Kidney tubule cell (primary cell): ENCODE results near the gene ACTR1A.
"Not testable (repeated sequence)": the region's sequence is repeated elsewhere in the genome, so short reads cannot be mapped to it uniquely, and the experiment has no call there.

Experiments used
- DNase-seq: peaks from one replicate; pipeline ENCODE4 v3.0.0-alpha.2; 2018; ENCODE audit warnings: low spot score

ACTR1A gene

GRCh38 chr10:102484021-102484420 lies 18.5 kb downstream of the ACTR1A start:
- no peak for DNase-seq

- no peak for DNase-seq
Observed at GRCh38 chr10:102480396-102480795, 22.1 kb downstream of the ACTR1A start.

DNA sequence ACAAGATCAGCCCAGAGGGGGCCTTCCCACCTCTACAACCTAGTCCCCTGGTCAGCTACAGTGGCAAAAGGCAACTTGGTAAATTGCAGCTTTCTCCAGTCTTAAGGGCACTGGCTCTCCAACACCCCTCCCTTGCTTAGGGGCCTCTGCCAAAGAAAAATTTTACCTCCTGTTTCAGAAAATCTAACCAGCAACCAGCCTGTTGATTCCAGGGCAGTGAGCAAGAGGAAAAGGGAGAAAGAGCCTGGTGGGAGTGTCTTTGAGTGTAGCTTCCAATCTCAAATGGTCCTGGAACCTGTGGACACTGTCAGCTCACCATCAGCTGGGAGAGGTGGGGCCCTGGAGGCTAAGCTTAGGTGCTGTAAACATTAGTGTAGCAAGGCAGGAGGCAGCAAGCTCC lies 22.9 kb downstream of the ACTR1A start:
- DNase-seq: no peak

DNA sequence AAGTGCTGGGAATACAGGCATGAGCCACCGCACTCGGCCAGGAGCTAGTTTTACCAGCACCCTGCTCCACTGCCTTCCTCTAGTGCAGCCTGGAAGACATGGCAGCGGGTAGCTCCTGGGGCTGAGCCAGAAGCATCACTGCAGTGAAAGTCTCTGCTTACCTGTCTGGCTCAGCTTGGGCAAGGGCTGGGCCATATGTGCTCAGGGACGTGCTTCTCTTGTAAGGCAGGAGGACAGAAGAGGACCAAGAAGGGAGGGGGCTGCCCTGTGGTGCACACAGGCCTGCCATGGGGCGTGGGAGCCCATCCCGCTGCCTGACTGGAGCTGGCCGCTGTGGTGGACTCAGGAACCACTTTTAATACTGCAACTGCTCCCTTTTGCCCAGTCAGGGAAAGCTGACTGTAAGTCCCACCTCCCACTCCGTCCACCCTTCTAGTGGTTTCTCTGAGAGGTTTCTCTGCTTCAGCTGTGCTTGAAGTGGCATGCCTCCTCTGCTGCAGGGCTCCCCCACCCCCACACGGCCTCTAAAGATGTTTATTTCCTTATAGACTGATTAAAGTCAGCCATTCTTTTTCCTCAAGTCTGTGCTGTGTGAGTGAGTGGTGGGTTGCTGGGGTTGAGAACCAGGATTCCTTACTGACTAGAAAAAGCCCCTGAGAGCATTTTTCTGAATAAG lies 25.9 kb downstream of the ACTR1A start:
- DNase-seq: no peak

DNA sequence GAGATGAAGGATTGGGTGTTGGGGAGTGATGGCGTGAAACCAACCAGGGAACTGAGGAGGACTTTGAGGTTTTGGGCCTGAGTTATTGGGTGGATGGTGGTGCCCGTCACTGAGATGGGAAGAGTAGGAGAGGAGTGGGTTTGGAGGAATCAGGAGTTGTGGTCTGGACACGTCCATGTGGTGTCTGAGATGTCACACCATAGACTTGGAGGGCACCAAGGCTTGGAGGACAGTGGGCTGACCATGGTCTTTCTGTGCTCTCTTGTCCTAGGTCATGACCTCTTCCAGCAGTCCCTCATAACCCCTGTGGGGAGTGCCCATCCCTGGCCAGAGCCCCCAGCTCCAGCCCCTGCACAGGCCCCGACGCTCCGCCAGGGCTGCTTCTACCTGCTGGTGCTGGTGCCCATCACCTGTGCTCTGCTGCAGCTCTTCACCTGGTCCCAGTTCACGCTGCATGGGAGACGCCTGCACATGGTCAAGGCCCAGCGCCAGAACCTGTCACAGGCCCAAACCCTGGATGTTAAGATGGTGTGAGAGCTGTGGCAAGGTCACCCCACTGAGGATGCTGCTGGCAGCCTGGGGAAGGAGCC lies 27.0 kb downstream of the ACTR1A start:
- DNase-seq: no peak

GRCh38 chr10:102473445-102474331 lies 28.8 kb downstream of the ACTR1A start:
- no peak for DNase-seq

DNA sequence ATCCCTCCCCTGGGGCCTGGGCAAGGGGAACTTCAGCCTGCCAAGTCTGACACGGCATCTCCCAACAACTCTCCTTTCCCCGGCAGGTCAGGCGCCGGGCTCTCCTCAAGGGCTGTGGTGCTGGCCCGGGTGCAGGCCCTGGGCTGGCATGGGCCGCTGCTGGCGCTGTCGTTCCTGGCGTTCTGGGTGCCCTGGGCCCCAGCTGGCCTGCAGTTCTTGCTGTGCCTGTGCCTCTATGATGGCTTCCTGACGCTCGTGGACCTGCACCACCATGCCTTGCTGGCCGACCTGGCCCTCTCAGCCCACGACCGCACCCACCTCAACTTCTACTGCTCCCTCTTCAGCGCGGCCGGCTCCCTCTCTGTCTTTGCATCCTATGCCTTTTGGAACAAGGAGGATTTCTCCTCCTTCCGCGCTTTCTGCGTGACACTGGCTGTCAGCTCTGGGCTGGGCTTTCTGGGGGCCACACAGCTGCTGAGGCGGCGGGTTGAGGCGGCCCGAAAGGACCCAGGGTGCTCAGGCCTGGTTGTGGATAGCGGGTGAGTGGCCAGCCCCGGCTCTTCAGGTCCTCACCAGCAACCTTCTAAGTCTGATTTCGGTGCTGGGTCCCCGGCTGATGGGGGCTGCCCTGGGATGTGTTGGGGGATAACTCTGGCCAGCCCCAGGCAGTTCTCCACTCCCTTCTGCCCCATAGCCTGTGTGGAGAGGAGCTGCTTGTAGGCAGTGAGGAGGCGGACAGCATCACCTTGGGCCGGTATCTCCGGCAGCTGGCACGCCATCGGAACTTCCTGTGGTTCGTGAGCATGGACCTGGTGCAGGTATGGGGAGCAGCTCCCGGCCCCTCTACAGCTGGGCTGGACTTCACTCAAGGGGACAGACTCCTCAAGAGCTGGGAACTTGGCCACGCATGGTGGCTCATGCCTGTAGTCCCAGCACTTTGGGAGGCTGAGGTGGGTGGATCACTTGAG lies 31.6 kb downstream of the ACTR1A start:
- DNase-seq: no peak

GRCh38 chr10:102468683-102469082 lies 33.8 kb downstream of the ACTR1A start:
- DNase-seq: no peak

GRCh38 chr10:102467971-102468438 lies 34.5 kb downstream of the ACTR1A start:
- no peak for DNase-seq

- DNase-seq: no peak
Observed at GRCh38 chr10:102467318-102467717, 35.2 kb downstream of the ACTR1A start.

GRCh38 chr10:102465466-102465865 lies 37.0 kb downstream of the ACTR1A start:
- no peak for DNase-seq

GRCh38 chr10:102463983-102464382 lies 38.5 kb downstream of the ACTR1A start:
- DNase-seq: no peak

DNA sequence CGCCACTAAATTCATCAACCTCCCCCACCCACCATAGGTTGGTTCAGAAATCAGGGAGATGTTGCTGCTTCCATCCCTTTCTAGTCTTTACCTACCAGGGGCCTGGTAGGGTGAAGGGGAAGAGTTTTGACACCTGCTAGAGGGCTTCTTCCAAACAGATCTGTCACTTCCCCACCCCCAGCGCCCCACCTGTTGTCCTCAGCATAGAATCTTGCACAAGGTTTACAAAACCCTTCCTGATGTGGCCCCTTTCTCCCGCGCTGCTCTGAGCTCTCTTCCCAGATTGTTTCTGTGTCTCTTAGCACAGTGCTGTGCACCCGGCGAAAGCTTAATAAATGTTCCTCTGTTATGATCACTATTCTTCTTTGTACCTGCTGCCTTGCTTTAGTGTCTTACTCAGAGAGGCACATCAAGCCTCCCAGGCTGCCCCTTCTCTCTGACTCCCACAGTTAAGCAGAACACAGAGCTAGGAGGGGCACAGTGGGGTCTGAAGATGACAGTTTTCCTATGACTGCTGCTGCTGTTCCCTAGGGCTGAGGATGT lies 39.9 kb downstream of the ACTR1A start:
- no peak for DNase-seq

GRCh38 chr10:102461187-102462054 lies 41.1 kb downstream of the ACTR1A start:
- DNase-seq: peak; percentile 92

GRCh38 chr10:102460836-102461186 lies 41.7 kb downstream of the ACTR1A start:
- no peak for DNase-seq

- no peak for DNase-seq
Observed at GRCh38 chr10:102458656-102459055, 43.9 kb downstream of the ACTR1A start.

- no peak for DNase-seq
Observed at GRCh38 chr10:102457591-102458150, 44.8 kb downstream of the ACTR1A start.

DNA sequence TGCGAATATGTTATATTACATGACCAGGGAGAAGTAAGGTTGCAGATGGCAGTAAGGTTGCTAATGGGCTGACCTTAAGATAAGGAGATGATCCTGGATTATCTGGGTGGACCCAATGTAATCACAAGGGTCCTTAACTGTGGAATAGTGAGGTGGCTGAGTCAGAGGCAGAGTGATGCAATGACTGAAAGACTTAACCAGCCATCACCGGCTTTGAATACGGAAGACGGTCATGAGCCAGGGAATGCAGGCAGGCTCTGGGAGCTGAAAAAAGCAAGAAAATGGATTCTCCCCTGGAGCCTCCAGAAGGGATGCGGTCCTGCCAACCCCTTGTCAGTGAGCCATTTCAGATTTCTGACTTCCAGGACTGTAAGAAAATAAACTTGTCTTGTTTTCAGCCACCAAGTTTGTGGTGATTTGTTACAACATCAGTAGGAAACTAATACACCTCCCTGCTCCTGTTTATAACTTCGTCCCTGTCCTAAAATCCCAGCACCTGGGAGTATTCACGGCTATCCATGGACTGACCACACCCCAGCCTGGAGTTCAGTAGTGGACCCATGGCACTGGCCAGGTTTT lies 46.5 kb downstream of the ACTR1A start:
- DNase-seq: peak; percentile 71

DNA sequence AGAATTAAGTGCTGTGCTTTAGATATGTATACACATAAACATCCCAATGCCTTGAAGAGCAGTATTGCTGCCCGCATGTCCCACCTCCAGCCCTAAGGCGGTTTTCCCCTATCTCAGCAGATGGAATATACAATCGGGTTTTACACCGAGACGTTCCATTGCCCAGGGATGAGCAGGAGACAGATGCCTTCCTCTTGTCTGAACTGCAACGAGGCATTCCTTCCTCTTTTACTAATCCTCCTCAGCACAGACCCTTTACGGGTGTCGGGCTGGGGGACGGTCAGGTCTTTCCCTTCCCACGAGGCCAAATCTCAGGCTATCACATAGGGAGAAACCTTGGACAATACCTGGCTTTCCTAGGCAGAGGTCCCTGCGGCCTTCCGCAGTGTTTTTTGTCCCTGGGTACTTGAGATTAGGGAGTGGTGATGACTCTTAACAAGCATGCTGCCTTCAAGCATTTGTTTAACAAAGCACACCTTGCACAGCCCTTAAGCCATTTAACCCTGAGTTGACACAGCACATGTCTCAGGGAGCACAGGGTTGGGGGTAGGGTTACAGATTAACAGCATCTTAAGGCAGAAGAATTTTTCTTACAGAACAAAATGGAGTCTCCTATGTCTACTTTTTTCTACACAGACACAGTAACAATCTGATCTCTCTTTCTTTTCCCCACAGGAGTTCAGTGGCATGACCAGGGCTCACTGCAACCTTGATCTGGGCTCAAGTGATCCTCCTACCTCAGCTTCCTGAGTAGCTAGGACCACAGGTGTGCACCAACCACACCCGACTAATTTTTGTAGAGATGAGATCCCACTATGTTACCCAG lies 47.6 kb downstream of the ACTR1A start:
- not testable (repeated sequence) for DNase-seq
